IMR-90 (cell line): ENCODE measurements around the gene ARID3C. TPM values are rescaled to one million over a fixed set of nuclear protein-coding genes. Genes with fewer than 3 reads are reported as not detected.

Source experiments
- ATAC-seq: fragments of 200-7000 bp; cut with Tn5 transposase; 2 replicates; pipeline ENCODE4 v1.9.1; 2020; ENCODE audit warnings: low read depth, mild to moderate bottlenecking, moderate library complexity
- BruUV-seq: library from RNA; stranded (reverse); fragments of 400-500 nt; replicated peaks from 2 replicates; lab custom pipeline; 2021; lab: Mats Ljungman, UMichigan
- CTCF ChIA-PET: fragments of 300-600 bp; formaldehyde crosslinking; extraction: SDS; loops from one replicate; lab custom pipeline; 2021; ENCODE audit warnings: antibody characterized with exemption; lab: Yijun Ruan, JAX
- POLR2A ChIA-PET: fragments of 300-600 bp; sonication (Branson Sonifier 250); formaldehyde crosslinking; loops from one replicate; lab custom pipeline; 2022; ENCODE audit warnings: antibody characterized with exemption; ENCODE audit not compliant: unreplicated experiment; lab: Charles Lee
- DNase-seq: peaks from one replicate; pipeline ENCODE4 v3.0.0; 2013
- H2AFZ ChIP-seq: replicated peaks from 2 replicates; pipeline ENCODE3; 2013; ENCODE audit warnings: low read length, mild to moderate bottlenecking; ENCODE audit not compliant: poor library complexity
- H2AK5ac ChIP-seq: 2 replicates; pipeline ENCODE4 v1.6.1; 2013; ENCODE audit warnings: low read depth, low read length, inconsistent platforms
- H2AK9ac ChIP-seq: replicated peaks from 2 replicates; pipeline ENCODE3; 2013; ENCODE audit warnings: mild to moderate bottlenecking, low read depth, low read length, moderate library complexity; ENCODE audit not compliant: poor library complexity
- H2BK120ac ChIP-seq: 2 replicates; pipeline ENCODE4 v1.6.1; 2013; ENCODE audit warnings: low read depth, low read length, inconsistent platforms
- H2BK15ac ChIP-seq: 3 replicates; pipeline ENCODE4 v1.6.1; 2013; ENCODE audit warnings: low read depth, low read length, inconsistent platforms
- H2BK20ac ChIP-seq: 2 replicates; pipeline ENCODE4 v1.6.1; 2013; ENCODE audit warnings: low read depth, mild to moderate bottlenecking, inconsistent platforms, low read length, moderate library complexity
- H2BK5ac ChIP-seq: 2 replicates; pipeline ENCODE4 v1.6.1; 2013; ENCODE audit warnings: mild to moderate bottlenecking, low read depth, low read length, inconsistent platforms; ENCODE audit not compliant: poor library complexity, severe bottlenecking
- H3K14ac ChIP-seq: replicated peaks from 2 replicates; pipeline ENCODE4 v1.6.1; 2013; ENCODE audit warnings: low read depth, low read length, inconsistent platforms
- H3K18ac ChIP-seq: 2 replicates; pipeline ENCODE4 v1.6.1; 2013; ENCODE audit warnings: low read depth, low read length, control low read depth
- H3K23ac ChIP-seq: 2 replicates; pipeline ENCODE4 v1.6.1; 2013; ENCODE audit warnings: low read depth, low read length, inconsistent platforms
- H3K27ac ChIP-seq: 2 replicates; pipeline ENCODE4 v1.5.1; 2013; ENCODE audit warnings: mild to moderate bottlenecking, control low read depth, low read length; ENCODE audit not compliant: insufficient read depth
- H3K27me3 ChIP-seq: 2 replicates; pipeline ENCODE4 v1.6.1; 2013; ENCODE audit warnings: low read length; ENCODE audit not compliant: control insufficient read depth, insufficient read depth
- H3K36me3 ChIP-seq: 2 replicates; pipeline ENCODE4 v1.6.1; 2013; ENCODE audit warnings: low read length, mixed read lengths; ENCODE audit not compliant: control insufficient read depth, insufficient read depth
- H3K4ac ChIP-seq: 2 replicates; pipeline ENCODE4 v1.6.1; 2013; ENCODE audit warnings: low read depth, low read length, inconsistent platforms
- H3K4me1 ChIP-seq: 2 replicates; pipeline ENCODE4 v1.6.1; 2013; ENCODE audit warnings: low read length, mixed read lengths; ENCODE audit not compliant: control insufficient read depth, insufficient read depth
- H3K4me2 ChIP-seq: 2 replicates; pipeline ENCODE4 v1.6.1; 2013; ENCODE audit warnings: low read depth, mild to moderate bottlenecking, control low read depth, low read length, moderate library complexity
- H3K4me3 ChIP-seq: 2 replicates; pipeline ENCODE4 v1.5.1; 2013; ENCODE audit warnings: low read depth, mild to moderate bottlenecking, control low read depth, low read length, moderate library complexity; ENCODE audit not compliant: insufficient read depth
- H3K56ac ChIP-seq: 2 replicates; pipeline ENCODE4 v1.6.1; 2013; ENCODE audit warnings: low read length, inconsistent platforms; ENCODE audit not compliant: insufficient read depth; ENCODE audit errors: extremely low read depth
- H3K79me1 ChIP-seq, 2 experiments: 2 replicates each; pipeline ENCODE4 v1.6.1; 2013; ENCODE audit warnings: low read length in 2 of 2, inconsistent platforms in 1 of 2, low read depth in 1 of 2
- H3K9ac ChIP-seq: 2 replicates; pipeline ENCODE4 v1.6.1; 2013; ENCODE audit warnings: low read depth, low read length, control low read depth
- H3K9me1 ChIP-seq: 2 replicates; pipeline ENCODE4 v1.6.1; 2013; ENCODE audit warnings: low read length, inconsistent platforms; ENCODE audit not compliant: insufficient read depth
- H3K9me3 ChIP-seq: 2 replicates; pipeline ENCODE4 v1.6.1; 2013; ENCODE audit warnings: low read length; ENCODE audit not compliant: control insufficient read depth, insufficient read depth
- H4K20me1 ChIP-seq: 2 replicates; pipeline ENCODE4 v1.6.1; 2013; ENCODE audit warnings: low read length, inconsistent platforms; ENCODE audit not compliant: insufficient read depth
- H4K5ac ChIP-seq: 2 replicates; pipeline ENCODE4 v1.6.1; 2013; ENCODE audit warnings: mild to moderate bottlenecking, low read depth, low read length, control low read depth
- H4K8ac ChIP-seq, 2 experiments: 2 replicates each; pipeline ENCODE4 v1.6.1; 2013; ENCODE audit warnings: low read depth in 2 of 2, low read length in 2 of 2, control low read depth in 1 of 2, inconsistent platforms in 1 of 2
- H4K91ac ChIP-seq: 2 replicates; pipeline ENCODE4 v1.6.1; 2013; ENCODE audit warnings: low read depth, low read length, inconsistent platforms; ENCODE audit not compliant: insufficient read depth
- MXI1 ChIP-seq: IDR thresholded peaks from 2 replicates; pipeline ENCODE4 v1.6.1; 2012; ENCODE audit warnings: low read depth, mild to moderate bottlenecking, low read length, moderate library complexity, borderline replicate concordance
- WGBS, 2 experiments: methylation state at CpG; one replicate each; pipeline versions ENCODE4 v1.1.5 to v1.1.7; 2013; ENCODE audit warnings: missing lambda C conversion rate in 2 of 2; ENCODE audit not compliant: insufficient read length in 1 of 2; ENCODE audit errors: extremely low coverage in 2 of 2; 5-methylcytosine and 5-hydroxymethylcytosine counted together
- dilution Hi-C: fragments of 300-500 bp; cut with HindIII; formaldehyde crosslinking; loops from one replicate; pipeline ENCODE4 v1.14.3; 2018; ENCODE audit warnings: low sequenced_read_pairs; ENCODE audit not compliant: unreplicated experiment
- in situ Hi-C: fragments of 300-500 bp; cut with MboI; formaldehyde crosslinking; loops from 3 replicates; pipeline ENCODE4 v1.14.3; 2019; ENCODE audit warnings: low sequenced_read_pairs, inconsistent platforms, mixed read lengths
- intact Hi-C: fragments of 100-400 bp; cut with micrococcal nuclease; formaldehyde crosslinking; loops from 2 replicates; pipeline ENCODE4 v1.10.0; 2022
- polyA plus RNA-seq, 3 experiments: library from polyadenylated mRNA; depleted of rRNA; stranded (reverse); fragments of >200 nt; gene quantifications; 2 replicates each; pipeline ENCODE4 v1.2.3, GENCODE V29; 2012; ENCODE audit warnings: low replicate concordance in 1 of 3
- total RNA-seq: library from RNA; depleted of rRNA; stranded (reverse); fragments of >200 nt; gene quantifications from 2 replicates; pipeline ENCODE4 v1.2.3, GENCODE V29; 2012

Gene ARID3C
- total and polyA plus RNA-seq, 2 of the 4 experiments (the other 2 are of a cell fraction): 0.07 TPM; not detected in 1

DNA sequence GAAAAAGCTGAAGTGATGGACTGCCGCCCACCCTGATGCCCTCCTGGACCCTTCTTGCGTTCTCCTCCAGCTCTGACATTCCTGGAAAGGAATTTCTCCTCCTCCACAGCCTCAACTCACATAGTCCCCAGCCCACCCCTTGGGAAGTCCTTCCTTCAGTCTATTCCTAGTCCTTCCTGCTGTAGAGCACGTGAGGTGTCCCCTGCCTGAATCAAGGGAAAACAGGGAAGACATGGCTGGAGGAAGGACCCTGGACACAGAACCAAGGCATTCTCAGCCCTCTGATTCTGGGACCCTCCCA, 3.7 kb downstream of the ARID3C start:
- no peak overlapping the region for H3K4me3 ChIP-seq
- H3K9me3 ChIP-seq: no peaks in the 10 kb centered on the region
- no peak overlapping the region for H4K5ac ChIP-seq
- H4K20me1 ChIP-seq: no peaks in the 10 kb centered on the region; the same call in 1 of the 2 replicates
- H4K8ac ChIP-seq: no peak overlapping the region
- H3K27ac ChIP-seq: no peak overlapping the region
- dilution Hi-C loops (no loop called here), intact Hi-C loops (no loop called here), in situ Hi-C loops (no loop called here)
- ATAC-seq (no peak), DNase-seq (no peak)
- H2AFZ ChIP-seq: no peak overlapping the region
- 33% methylated on average over 2 of the region's 3 CpGs; no CpG with 5 or more reads in 1 of the 2 experiments for WGBS, 2 experiments
- H3K4me2 ChIP-seq: no peak overlapping the region
- no peak overlapping the region for H3K18ac ChIP-seq
- no TSS peak for BruUV-seq
- no peak overlapping the region for H2BK120ac ChIP-seq
- no peak overlapping the region for H3K56ac ChIP-seq
- TF ChIP-seq MXI1: no peak
- no peak overlapping the region for H2BK20ac ChIP-seq
- H2BK5ac ChIP-seq: no peak overlapping the region
- H3K4me1 ChIP-seq: peaks cover 2% of the 10 kb centered on the region; the same call in 1 of the 2 replicates
- no peak overlapping the region for H2AK9ac ChIP-seq
- CTCF ChIA-PET: no interaction called here
- POLR2A ChIA-PET: no interaction called here
- no peak overlapping the region for H3K4ac ChIP-seq
- no peak overlapping the region for H3K14ac ChIP-seq
- H3K9me1 ChIP-seq: peaks cover 9% of the 10 kb centered on the region
- no peak overlapping the region for H4K91ac ChIP-seq
- no peaks in the 10 kb centered on the region for H3K36me3 ChIP-seq
- H3K79me1 ChIP-seq: peaks cover 0 to under 1% of the 10 kb centered on the region in 2 experiments; a peak in 3 of 4 replicates
- H2AK5ac ChIP-seq: no peak overlapping the region
- H2BK15ac ChIP-seq: no peak overlapping the region
- H3K23ac ChIP-seq: no peak overlapping the region; the same call in 1 of the 2 replicates
- H3K27me3 ChIP-seq: peaks cover 73% of the 10 kb centered on the region
- H3K9ac ChIP-seq: no peak overlapping the region
